ENCODE results near the gene SIRPB2. TPM values are rescaled to one million over a fixed set of nuclear protein-coding genes. Genes with fewer than 3 reads are reported as not detected.

SIRPB2 gene
- total RNA-seq, 3 donors from 2014 or later = 0.87 to 5.4 (median 3.4) TPM

DNA sequence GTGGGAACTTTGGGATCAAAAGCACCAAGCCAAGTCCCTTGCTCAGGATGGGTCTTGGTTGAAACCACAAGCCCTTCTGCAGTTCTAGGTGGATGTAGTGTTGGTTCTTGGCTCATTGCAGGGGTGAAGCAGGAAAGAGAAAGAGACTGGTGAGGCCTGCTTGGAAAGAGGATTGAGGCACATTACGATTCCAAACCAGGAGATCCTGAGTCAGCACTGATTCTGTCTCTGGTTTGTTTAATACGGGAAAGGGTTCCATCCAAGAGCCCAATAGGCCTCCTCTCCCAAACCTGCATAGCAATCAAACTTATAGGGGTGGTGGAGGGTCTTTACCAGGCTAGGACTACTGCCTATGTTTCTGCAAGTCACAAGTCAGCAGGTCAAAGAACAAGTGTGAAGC, 48.9 kb downstream of the SIRPB2 start:
- TF ChIP-seq, protein P1, sequence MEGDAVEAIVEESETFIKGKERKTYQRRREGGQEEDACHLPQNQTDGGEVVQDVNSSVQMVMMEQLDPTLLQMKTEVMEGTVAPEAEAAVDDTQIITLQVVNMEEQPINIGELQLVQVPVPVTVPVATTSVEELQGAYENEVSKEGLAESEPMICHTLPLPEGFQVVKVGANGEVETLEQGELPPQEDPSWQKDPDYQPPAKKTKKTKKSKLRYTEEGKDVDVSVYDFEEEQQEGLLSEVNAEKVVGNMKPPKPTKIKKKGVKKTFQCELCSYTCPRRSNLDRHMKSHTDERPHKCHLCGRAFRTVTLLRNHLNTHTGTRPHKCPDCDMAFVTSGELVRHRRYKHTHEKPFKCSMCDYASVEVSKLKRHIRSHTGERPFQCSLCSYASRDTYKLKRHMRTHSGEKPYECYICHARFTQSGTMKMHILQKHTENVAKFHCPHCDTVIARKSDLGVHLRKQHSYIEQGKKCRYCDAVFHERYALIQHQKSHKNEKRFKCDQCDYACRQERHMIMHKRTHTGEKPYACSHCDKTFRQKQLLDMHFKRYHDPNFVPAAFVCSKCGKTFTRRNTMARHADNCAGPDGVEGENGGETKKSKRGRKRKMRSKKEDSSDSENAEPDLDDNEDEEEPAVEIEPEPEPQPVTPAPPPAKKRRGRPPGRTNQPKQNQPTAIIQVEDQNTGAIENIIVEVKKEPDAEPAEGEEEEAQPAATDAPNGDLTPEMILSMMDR (IDR thresholded peaks at IDR 0.05) = no peak
- H3K4me1 ChIP-seq (ENCODE audit: low read depth) = peaks cover 2% of the 10 kb centered on the region
- H3K4me3 ChIP-seq = no peak overlapping the region
- H3K9me3 ChIP-seq = no peaks in the 10 kb centered on the region
- intact Hi-C loops (cut with DNase I, micrococcal nuclease) = no loop called here
- ATAC-seq (no peak), DNase-seq (no peak)
- H3K36me3 ChIP-seq (ENCODE audit: low read depth) = peaks cover 18% of the 10 kb centered on the region

DNA sequence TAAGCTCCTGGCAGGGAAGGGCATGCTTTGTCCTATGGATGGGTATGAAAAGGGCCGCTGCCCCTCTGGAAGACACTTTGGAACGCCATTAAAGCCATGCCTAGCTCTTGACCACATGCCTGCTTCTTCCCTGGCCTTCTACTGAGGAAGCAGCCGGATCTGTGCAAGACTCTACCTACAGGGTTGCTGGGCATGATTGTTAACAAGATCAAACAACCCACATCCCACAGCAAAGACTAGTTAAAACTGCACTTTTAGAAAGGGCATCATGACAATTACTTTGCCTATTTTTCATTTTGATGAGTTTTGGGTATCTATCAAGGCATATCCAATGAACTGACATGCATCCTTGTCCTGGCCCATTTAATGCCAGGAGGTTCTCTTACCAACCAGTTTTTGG, 50.1 kb downstream of the SIRPB2 start:
- intact Hi-C loops (cut with DNase I, micrococcal nuclease) = no loop called here
- peaks cover 2% of the 10 kb centered on the region for H3K4me1 ChIP-seq (ENCODE audit: low read depth)
- TF ChIP-seq, protein P1 (IDR thresholded peaks at IDR 0.05) = no peak
- H3K4me3 ChIP-seq = no peak overlapping the region
- no peaks in the 10 kb centered on the region for H3K9me3 ChIP-seq
- no peak for ATAC-seq
- H3K36me3 ChIP-seq (ENCODE audit: low read depth) = peaks cover 18% of the 10 kb centered on the region
- no peak for DNase-seq

DNA sequence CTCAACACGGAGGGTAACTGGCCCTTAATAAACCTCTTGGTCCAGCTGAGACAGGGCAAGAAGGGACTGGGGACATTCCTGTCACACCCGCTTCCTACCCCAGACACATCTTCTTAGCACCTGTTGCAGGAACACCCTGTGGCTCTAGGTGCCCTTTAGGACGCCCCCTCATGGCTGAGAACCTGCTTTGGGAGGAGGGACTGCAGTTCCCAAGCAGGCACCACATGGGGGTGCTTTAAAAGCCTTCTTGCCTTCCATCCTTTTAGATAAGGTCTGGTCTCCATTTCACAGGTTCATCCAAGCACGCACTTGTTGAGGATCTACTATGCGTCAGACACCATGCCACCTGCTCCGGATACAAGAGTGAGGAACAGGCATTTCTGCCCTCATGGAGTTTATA, 51.2 kb downstream of the SIRPB2 start:
- Histone ChIP-seq H3K36me3 (ENCODE audit: low read depth) (peaks cover 10% of the 10 kb centered on the region), H3K9me3 (no peaks in the 10 kb centered on the region), H3K4me1 (ENCODE audit: low read depth) (peaks cover 2% of the 10 kb centered on the region), H3K4me3 (no peak overlapping the region)
- intact Hi-C loops (cut with DNase I, micrococcal nuclease) = no loop called here
- DNase-seq (peak in 1 of 3 donors; percentile 15), ATAC-seq (peak; percentile 35)
- TF ChIP-seq, protein P1 (IDR thresholded peaks at IDR 0.05) = no peak

DNA sequence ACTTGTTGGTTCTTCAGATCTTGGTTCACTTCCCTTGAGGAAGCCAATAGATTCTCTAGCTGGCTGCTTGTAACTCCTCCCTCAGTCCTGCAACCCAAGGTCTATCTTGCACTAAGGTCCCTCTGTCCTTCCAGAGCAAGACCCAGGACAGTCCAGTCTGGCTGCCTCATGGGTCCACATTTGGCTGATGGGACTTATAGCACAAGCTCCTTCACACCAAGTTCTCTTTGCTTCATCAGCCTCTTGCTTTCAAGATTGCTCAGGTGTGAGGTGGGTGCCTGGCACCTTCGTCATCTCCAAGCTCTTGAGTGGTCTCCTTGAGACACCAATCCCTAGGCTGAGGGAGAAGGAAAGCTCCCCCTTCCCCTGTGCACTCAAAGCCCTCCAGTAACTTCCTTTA, 52.9 kb downstream of the SIRPB2 start:
- no peaks in the 10 kb centered on the region for H3K9me3 ChIP-seq
- intact Hi-C loops (cut with DNase I, micrococcal nuclease) = loop anchor here (5.0 kb wide), 1 partner anchor 126 kb away; no protein-coding TSS in a partner anchor
- TF ChIP-seq, protein P1 (IDR thresholded peaks at IDR 0.05) = no peak
- H3K4me3 ChIP-seq = no peak overlapping the region
- peaks cover 3% of the 10 kb centered on the region for H3K36me3 ChIP-seq (ENCODE audit: low read depth)
- H3K4me1 ChIP-seq (ENCODE audit: low read depth) = peaks cover 2% of the 10 kb centered on the region
- DNase-seq = no peak
- no peak for ATAC-seq

DNA sequence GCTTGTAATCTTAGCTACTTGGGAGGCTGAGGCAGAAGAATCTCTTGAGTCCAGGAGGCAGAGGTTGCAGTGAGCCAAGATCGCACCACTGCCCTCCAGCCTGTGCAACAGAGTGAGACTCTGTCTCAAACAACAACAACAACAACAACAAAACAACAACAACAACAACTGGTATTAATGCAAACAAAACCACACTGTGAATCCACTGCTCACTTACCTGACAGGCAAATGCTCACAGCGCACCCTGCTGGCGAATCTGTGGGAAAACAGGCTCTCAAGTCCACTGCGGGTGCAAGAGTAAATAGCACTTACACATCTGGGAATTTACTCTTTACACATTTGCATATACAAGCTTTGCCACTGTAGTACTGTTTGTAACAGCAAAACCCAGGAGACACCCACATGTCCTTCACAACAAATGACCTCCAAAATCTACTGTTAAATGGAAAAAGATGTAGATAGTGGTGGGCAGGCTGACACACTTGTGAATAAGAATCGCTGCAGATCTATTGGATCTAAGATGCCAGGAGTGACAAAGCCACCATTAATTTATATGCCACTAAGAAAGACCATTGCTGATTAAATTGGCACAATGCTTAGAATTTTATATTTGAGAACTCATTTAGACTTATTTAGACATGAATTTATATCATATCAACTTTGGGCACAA, 53.9 kb downstream of the SIRPB2 start:
- peak; percentile 83 for ATAC-seq
- TF ChIP-seq, protein P1 (IDR thresholded peaks at IDR 0.05) = peak; percentile 70
- Histone ChIP-seq H3K4me3 (no peak overlapping the region), H3K4me1 (ENCODE audit: low read depth) (peaks cover 2% of the 10 kb centered on the region), H3K9me3 (no peaks in the 10 kb centered on the region), H3K36me3 (ENCODE audit: low read depth) (peaks cover under 1% of the 10 kb centered on the region)
- intact Hi-C loops (cut with DNase I, micrococcal nuclease) = loop anchor here (5.0 kb wide), 1 partner anchor 125 kb away; no protein-coding TSS in a partner anchor
- peak; percentile 71 to 82 (median 82) for DNase-seq

Measured in mucosa of descending colon (tissue), 3 donors.